ENCODE measurements around the gene CGB3.

DNA sequence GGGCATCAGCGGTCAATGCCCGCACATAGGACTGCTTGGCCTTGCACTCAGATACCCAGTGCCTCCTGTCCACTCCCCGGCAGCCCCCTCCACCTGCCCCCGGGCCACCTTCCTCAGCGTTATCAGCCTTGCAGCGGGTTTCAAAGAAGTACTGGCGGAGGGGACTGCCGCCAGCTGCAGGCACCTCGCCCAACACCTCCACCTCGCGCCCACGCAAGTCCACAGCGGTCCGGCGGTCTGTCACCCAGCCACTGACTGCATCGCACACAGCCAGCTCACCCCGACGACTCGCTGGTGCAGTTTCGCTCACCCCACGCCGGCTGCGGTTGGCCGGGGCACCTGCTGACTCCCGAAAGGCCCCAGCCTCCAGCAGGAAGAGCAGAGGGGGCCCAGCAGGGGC lies 37.3 kb upstream of the CGB3 start:
- TF ChIP-seq, protein P1, sequence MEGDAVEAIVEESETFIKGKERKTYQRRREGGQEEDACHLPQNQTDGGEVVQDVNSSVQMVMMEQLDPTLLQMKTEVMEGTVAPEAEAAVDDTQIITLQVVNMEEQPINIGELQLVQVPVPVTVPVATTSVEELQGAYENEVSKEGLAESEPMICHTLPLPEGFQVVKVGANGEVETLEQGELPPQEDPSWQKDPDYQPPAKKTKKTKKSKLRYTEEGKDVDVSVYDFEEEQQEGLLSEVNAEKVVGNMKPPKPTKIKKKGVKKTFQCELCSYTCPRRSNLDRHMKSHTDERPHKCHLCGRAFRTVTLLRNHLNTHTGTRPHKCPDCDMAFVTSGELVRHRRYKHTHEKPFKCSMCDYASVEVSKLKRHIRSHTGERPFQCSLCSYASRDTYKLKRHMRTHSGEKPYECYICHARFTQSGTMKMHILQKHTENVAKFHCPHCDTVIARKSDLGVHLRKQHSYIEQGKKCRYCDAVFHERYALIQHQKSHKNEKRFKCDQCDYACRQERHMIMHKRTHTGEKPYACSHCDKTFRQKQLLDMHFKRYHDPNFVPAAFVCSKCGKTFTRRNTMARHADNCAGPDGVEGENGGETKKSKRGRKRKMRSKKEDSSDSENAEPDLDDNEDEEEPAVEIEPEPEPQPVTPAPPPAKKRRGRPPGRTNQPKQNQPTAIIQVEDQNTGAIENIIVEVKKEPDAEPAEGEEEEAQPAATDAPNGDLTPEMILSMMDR (IDR thresholded peaks at IDR 0.05 in 8 of 11, conservative IDR thresholded peaks at IDR 0.05 in 3 of 11), result no peak
- TF ChIP-seq POLR2A (IDR thresholded peaks at IDR 0.05) (no peak), POLR2AphosphoS5 (IDR thresholded peaks at IDR 0.05) (no peak)
